ENCODE results near the gene HES4. TPM values are rescaled to one million over a fixed set of nuclear protein-coding genes. Genes with fewer than 3 reads are reported as not detected.

HES4 gene
- total and polyA plus RNA-seq, 2 of the 13 experiments (the other 11 are each of a cell fraction or from before 2014, with no cell fraction given), result 8.8 to 10.6 TPM

GRCh38 chr1:958823-959730 lies 40.8 kb downstream of the HES4 start, which contains the start of gene NOC2L (continued):
- TF ChIP-seq ZBTB46 (CRISPR knock-in tag; IDR thresholded peaks at IDR 0.05; ENCODE audit: borderline replicate concordance), result no peak
- TF ChIP-seq, protein P1, sequence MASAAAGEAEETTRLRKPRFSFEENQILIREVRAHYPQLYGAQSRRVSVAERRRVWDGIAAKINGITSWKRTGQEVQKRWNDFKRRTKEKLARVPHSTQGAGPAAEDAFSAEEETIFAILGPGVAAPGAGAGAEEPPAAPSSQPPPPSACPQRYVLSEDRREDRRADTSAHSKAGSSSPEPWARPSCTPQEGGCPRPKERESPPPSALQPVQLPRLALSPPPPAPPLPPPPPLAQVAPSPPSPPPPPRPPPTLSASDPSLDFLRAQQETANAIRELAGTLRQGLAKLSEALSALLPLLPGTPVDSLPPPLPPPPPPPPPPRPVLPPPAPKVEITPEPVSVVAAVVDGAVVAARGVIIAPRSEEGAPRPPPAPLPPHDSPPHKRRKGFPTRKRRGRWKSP (CRISPR knock-in tag; IDR thresholded peaks at IDR 0.05), result no peak
- TF ChIP-seq, protein P2, sequence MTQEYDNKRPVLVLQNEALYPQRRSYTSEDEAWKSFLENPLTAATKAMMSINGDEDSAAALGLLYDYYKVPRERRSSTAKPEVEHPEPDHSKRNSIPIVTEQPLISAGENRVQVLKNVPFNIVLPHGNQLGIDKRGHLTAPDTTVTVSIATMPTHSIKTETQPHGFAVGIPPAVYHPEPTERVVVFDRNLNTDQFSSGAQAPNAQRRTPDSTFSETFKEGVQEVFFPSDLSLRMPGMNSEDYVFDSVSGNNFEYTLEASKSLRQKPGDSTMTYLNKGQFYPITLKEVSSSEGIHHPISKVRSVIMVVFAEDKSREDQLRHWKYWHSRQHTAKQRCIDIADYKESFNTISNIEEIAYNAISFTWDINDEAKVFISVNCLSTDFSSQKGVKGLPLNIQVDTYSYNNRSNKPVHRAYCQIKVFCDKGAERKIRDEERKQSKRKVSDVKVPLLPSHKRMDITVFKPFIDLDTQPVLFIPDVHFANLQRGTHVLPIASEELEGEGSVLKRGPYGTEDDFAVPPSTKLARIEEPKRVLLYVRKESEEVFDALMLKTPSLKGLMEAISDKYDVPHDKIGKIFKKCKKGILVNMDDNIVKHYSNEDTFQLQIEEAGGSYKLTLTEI (CRISPR knock-in tag; conservative IDR thresholded peaks at IDR 0.05), result no peak
- TF ChIP-seq, protein P3, sequence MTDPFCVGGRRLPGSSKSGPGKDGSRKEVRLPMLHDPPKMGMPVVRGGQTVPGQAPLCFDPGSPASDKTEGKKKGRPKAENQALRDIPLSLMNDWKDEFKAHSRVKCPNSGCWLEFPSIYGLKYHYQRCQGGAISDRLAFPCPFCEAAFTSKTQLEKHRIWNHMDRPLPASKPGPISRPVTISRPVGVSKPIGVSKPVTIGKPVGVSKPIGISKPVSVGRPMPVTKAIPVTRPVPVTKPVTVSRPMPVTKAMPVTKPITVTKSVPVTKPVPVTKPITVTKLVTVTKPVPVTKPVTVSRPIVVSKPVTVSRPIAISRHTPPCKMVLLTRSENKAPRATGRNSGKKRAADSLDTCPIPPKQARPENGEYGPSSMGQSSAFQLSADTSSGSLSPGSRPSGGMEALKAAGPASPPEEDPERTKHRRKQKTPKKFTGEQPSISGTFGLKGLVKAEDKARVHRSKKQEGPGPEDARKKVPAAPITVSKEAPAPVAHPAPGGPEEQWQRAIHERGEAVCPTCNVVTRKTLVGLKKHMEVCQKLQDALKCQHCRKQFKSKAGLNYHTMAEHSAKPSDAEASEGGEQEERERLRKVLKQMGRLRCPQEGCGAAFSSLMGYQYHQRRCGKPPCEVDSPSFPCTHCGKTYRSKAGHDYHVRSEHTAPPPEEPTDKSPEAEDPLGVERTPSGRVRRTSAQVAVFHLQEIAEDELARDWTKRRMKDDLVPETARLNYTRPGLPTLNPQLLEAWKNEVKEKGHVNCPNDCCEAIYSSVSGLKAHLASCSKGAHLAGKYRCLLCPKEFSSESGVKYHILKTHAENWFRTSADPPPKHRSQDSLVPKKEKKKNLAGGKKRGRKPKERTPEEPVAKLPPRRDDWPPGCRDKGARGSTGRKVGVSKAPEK (CRISPR knock-in tag; IDR thresholded peaks at IDR 0.05; ENCODE audit: borderline replicate concordance), result no peak
- no peak for TF ChIP-seq CBX2 (IDR thresholded peaks at IDR 0.05; ENCODE audit: low read depth, low read length)
- TF ChIP-seq CBX2 (CRISPR knock-in tag; IDR thresholded peaks at IDR 0.05; ENCODE audit: low read depth), result no peak
- TF ChIP-seq SNAPC2 (CRISPR knock-in tag; IDR thresholded peaks at IDR 0.05), result no peak
- TF ChIP-seq ATM (IDR thresholded peaks at IDR 0.05; ENCODE audit: borderline replicate concordance), result no peak
- no peak for TF ChIP-seq ZMYM2 (CRISPR knock-in tag; IDR thresholded peaks at IDR 0.05)
- TF ChIP-seq, protein P4, sequence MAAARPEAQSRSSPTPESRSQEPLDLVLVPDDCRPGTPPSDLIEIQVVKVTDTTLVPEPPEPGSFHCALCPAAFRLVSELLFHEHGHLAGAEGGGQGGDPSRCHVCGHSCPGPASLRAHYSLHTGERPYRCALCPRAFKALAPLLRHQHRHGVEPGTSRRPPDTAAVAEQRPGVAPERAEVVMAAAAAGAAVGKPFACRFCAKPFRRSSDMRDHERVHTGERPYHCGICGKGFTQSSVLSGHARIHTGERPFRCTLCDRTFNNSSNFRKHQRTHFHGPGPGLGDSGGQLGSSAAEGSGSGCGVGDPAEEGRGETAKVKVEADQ (CRISPR knock-in tag; IDR thresholded peaks at IDR 0.05; ENCODE audit: borderline replicate concordance), result no peak
- no peak for TF ChIP-seq HOXD1 (CRISPR knock-in tag; IDR thresholded peaks at IDR 0.05)
- TF ChIP-seq, protein P5, sequence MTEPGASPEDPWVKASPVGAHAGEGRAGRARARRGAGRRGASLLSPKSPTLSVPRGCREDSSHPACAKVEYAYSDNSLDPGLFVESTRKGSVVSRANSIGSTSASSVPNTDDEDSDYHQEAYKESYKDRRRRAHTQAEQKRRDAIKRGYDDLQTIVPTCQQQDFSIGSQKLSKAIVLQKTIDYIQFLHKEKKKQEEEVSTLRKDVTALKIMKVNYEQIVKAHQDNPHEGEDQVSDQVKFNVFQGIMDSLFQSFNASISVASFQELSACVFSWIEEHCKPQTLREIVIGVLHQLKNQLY (CRISPR knock-in tag; IDR thresholded peaks at IDR 0.05), result no peak
- TF ChIP-seq ZNF101 (CRISPR knock-in tag; IDR thresholded peaks at IDR 0.05; ENCODE audit: borderline replicate concordance, low read depth), result no peak

Data from HepG2 (cell line).